ENCODE results near the gene TSPAN18.

Gene TSPAN18

DNA sequence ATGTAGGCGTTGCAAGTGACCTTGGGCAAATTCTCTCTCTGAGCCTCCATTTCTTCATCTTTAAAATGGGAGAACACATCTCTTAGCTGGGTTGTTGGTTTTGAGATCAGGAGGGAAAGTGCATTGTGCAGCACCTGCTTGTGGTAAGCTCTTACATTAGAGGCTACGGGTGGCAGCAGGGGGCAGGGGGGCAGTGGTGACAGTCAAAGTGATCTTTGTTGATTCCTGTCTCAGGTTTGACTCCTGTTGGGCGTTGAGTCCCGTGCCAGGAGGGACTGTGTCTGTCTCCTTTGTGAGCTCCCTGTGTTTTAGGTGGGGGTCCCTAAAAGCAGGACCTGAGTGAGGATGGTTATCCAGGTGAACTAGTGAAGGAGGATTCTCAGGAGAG lies 122.2 kb downstream of the TSPAN18 start:
- Histone ChIP-seq H2AFZ (ENCODE audit: low read depth, low read length) (no peak overlapping the region), H3K9ac (ENCODE audit: low read length) (no peak overlapping the region)

DNA sequence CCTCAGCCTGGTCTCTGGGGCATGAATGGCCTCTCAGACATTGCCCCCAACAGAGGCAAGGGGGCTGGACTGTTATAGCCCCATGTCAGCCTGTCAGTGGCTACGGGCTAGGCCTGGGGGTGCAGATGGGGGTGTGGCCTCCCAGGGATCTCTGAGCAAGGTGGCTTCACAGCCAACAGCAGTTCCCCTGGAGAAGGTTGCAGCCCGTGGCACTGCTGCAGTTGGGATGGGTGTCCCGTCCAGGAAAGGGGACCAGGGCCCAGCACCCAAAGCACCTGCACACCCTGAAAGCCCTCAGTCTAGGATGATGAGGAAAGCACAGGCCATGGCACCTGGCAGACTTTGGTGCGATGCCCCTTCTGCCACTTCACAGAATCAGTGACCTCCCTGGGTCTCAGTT lies 122.7 kb downstream of the TSPAN18 start:
- Histone ChIP-seq H3K23ac (ENCODE audit: low read length in 2 of 2) (no peak overlapping the region), H3K14ac (ENCODE audit: low read length in 2 of 2) (no peak overlapping the region), H3K27ac (ENCODE audit: low read length, poor library complexity, severe bottlenecking) (no peak overlapping the region), H2BK5ac (ENCODE audit: low read depth, low read length, poor library complexity, severe bottlenecking) (no peak overlapping the region), H3K4me2 (ENCODE audit: low read length, poor library complexity, severe bottlenecking) (no peak overlapping the region), H2AK5ac (ENCODE audit: low read length, severe bottlenecking) (no peak overlapping the region), H2AFZ (ENCODE audit: low read depth, low read length) (no peak overlapping the region), H3K4me3 (ENCODE audit: insufficient read depth in 1 of 2, low read depth in 1 of 2, low read length in 2 of 2) (no peak overlapping the region), H4K91ac (ENCODE audit: low read length) (no peak overlapping the region), H2BK12ac (ENCODE audit: low read length in 2 of 2) (no peak overlapping the region), H3K27me3 (ENCODE audit: control insufficient read depth in 1 of 2, insufficient read depth in 1 of 2, low read length in 2 of 2) (peaks cover 0 to 32% of the 10 kb centered on the region in 2 experiments), H3K4me1 (ENCODE audit: control insufficient read depth, insufficient read depth, low read depth, low read length) (peaks cover 8% of the 10 kb centered on the region), H3K4ac (ENCODE audit: low read depth in 1 of 2, low read length in 2 of 2) (no peak overlapping the region), H4K8ac (ENCODE audit: low read length) (no peak overlapping the region), H3K9ac (ENCODE audit: low read length) (no peak overlapping the region), H2BK15ac (ENCODE audit: low read depth, poor library complexity, severe bottlenecking) (no peak overlapping the region), H2BK120ac (ENCODE audit: low read depth, low read length) (no peak overlapping the region), H3K9me3 (ENCODE audit: control insufficient read depth, low read length) (peaks cover 2% of the 10 kb centered on the region), H3K36me3 (ENCODE audit: control insufficient read depth in 1 of 2, insufficient read depth in 2 of 2, low read depth in 1 of 2, low read length in 2 of 2) (no peaks in the 10 kb centered on the region), H3K79me1 (replicated peaks; ENCODE audit: low read length, poor library complexity, severe bottlenecking) (no peaks in the 10 kb centered on the region), H3K18ac (ENCODE audit: low read depth in 1 of 2, low read length in 2 of 2) (no peak overlapping the region)
- DNase-seq, result no peak
- 65% methylated on average over 4 of the region's 4 CpGs for WGBS

More for the DNA sequence above, 122.2 kb downstream of the TSPAN18 start:
- Histone ChIP-seq H3K36me3 (ENCODE audit: control insufficient read depth in 1 of 2, insufficient read depth in 2 of 2, low read depth in 1 of 2, low read length in 2 of 2) (no peaks in the 10 kb centered on the region), H3K14ac (ENCODE audit: low read length in 2 of 2) (no peak overlapping the region), H3K27me3 (ENCODE audit: control insufficient read depth in 1 of 2, insufficient read depth in 1 of 2, low read length in 2 of 2) (peaks cover 0 to 32% of the 10 kb centered on the region in 2 experiments), H3K23ac (ENCODE audit: low read length in 2 of 2) (no peak overlapping the region), H3K9me3 (ENCODE audit: control insufficient read depth, low read length) (peaks cover 2% of the 10 kb centered on the region), H2BK5ac (ENCODE audit: low read depth, low read length, poor library complexity, severe bottlenecking) (no peak overlapping the region), H3K4me2 (ENCODE audit: low read length, poor library complexity, severe bottlenecking) (no peak overlapping the region), H3K4me1 (ENCODE audit: control insufficient read depth, insufficient read depth, low read depth, low read length) (peaks cover 6% of the 10 kb centered on the region), H4K8ac (ENCODE audit: low read length) (no peak overlapping the region), H3K18ac (ENCODE audit: low read depth in 1 of 2, low read length in 2 of 2) (no peak overlapping the region), H3K4me3 (ENCODE audit: insufficient read depth in 1 of 2, low read depth in 1 of 2, low read length in 2 of 2) (no peak overlapping the region), H2BK15ac (ENCODE audit: low read depth, poor library complexity, severe bottlenecking) (no peak overlapping the region), H3K79me1 (replicated peaks; ENCODE audit: low read length, poor library complexity, severe bottlenecking) (no peaks in the 10 kb centered on the region), H2BK12ac (ENCODE audit: low read length in 2 of 2) (no peak overlapping the region), H3K4ac (ENCODE audit: low read depth in 1 of 2, low read length in 2 of 2) (no peak overlapping the region), H2BK120ac (ENCODE audit: low read depth, low read length) (no peak overlapping the region), H4K91ac (ENCODE audit: low read length) (no peak overlapping the region), H3K27ac (ENCODE audit: low read length, poor library complexity, severe bottlenecking) (no peak overlapping the region), H2AK5ac (ENCODE audit: low read length, severe bottlenecking) (no peak overlapping the region)
- WGBS, result 81% methylated on average over 4 of the region's 4 CpGs
- DNase-seq, result no peak

DNA sequence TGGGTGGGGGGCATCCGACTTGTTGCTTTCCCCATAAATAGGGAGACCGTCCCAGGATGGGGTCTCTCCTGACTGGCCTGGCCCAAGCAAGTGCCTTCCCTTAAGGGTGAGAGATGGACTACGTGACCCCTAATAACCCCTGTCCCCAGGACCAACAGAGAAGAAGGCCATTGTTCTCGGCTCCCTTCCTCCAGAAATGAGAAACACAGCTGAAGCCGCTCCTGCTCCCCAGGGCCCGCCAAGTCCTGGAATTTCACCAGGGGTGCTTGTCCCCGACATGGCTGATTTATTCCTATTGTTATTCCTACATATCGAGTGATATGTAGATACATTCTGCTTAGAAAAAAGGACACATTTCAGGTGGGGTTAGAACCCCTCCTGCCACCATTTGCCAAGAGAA lies 123.2 kb downstream of the TSPAN18 start:
- Histone ChIP-seq H3K4me3 (ENCODE audit: insufficient read depth in 1 of 2, low read depth in 1 of 2, low read length in 2 of 2) (no peak overlapping the region), H3K4me2 (ENCODE audit: low read length, poor library complexity, severe bottlenecking) (no peak overlapping the region), H3K36me3 (ENCODE audit: control insufficient read depth in 1 of 2, insufficient read depth in 2 of 2, low read depth in 1 of 2, low read length in 2 of 2) (no peaks in the 10 kb centered on the region), H3K14ac (ENCODE audit: low read length in 2 of 2) (no peak overlapping the region), H3K23ac (ENCODE audit: low read length in 2 of 2) (no peak overlapping the region), H4K8ac (ENCODE audit: low read length) (no peak overlapping the region), H3K4me1 (ENCODE audit: control insufficient read depth, insufficient read depth, low read depth, low read length) (peaks cover 8% of the 10 kb centered on the region), H2AK5ac (ENCODE audit: low read length, severe bottlenecking) (no peak overlapping the region), H2AFZ (ENCODE audit: low read depth, low read length) (no peak overlapping the region), H3K18ac (ENCODE audit: low read depth in 1 of 2, low read length in 2 of 2) (no peak overlapping the region), H3K27ac (ENCODE audit: low read length, poor library complexity, severe bottlenecking) (no peak overlapping the region), H3K27me3 (ENCODE audit: control insufficient read depth in 1 of 2, insufficient read depth in 1 of 2, low read length in 2 of 2) (peaks cover 0 to 32% of the 10 kb centered on the region in 2 experiments), H2BK12ac (ENCODE audit: low read length in 2 of 2) (no peak overlapping the region), H3K4ac (ENCODE audit: low read depth in 1 of 2, low read length in 2 of 2) (no peak overlapping the region), H4K91ac (ENCODE audit: low read length) (no peak overlapping the region), H2BK15ac (ENCODE audit: low read depth, poor library complexity, severe bottlenecking) (no peak overlapping the region), H2BK120ac (ENCODE audit: low read depth, low read length) (no peak overlapping the region), H3K79me1 (replicated peaks; ENCODE audit: low read length, poor library complexity, severe bottlenecking) (no peaks in the 10 kb centered on the region), H3K9me3 (ENCODE audit: control insufficient read depth, low read length) (peaks cover 2% of the 10 kb centered on the region), H2BK5ac (ENCODE audit: low read depth, low read length, poor library complexity, severe bottlenecking) (no peak overlapping the region), H3K9ac (ENCODE audit: low read length) (no peak overlapping the region)
- no peak for DNase-seq
- WGBS, result 81% methylated on average over 8 of the region's 8 CpGs

DNA sequence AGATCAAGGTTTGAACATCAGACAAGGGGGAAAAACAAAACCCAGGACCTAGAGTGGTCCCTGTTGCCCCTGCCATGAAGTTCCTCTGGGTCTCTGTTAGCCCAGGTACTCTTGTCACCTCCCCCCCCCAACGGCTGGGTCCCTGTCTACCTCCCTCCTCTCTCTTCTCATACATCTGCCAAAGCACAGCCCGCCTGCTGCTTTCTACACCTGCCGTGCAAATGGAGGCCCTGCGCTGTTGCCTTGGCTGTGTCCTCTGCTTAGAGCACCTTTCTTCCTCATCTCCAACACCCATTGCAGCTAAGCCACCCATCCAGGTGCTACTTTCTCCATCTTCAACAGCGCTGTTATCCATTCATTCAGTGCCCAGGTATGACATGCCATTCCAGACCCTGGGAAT lies 124.7 kb downstream of the TSPAN18 start:
- H2AK5ac ChIP-seq (ENCODE audit: low read length, severe bottlenecking), result no peak overlapping the region
- no peak overlapping the region for H2AFZ ChIP-seq (ENCODE audit: low read depth, low read length)
- H4K8ac ChIP-seq (ENCODE audit: low read length), result no peak overlapping the region
- DNase-seq, result no peak
- H3K4me2 ChIP-seq (ENCODE audit: low read length, poor library complexity, severe bottlenecking), result no peak overlapping the region
- no peak overlapping the region for H2BK15ac ChIP-seq (ENCODE audit: low read depth, poor library complexity, severe bottlenecking)
- no peaks in the 10 kb centered on the region for H3K79me1 ChIP-seq (replicated peaks; ENCODE audit: low read length, poor library complexity, severe bottlenecking)
- H2BK5ac ChIP-seq (ENCODE audit: low read depth, low read length, poor library complexity, severe bottlenecking), result no peak overlapping the region
- H3K18ac ChIP-seq (ENCODE audit: low read depth in 1 of 2, low read length in 2 of 2), result no peak overlapping the region
- peaks cover 0 to 32% of the 10 kb centered on the region in 2 experiments for H3K27me3 ChIP-seq (ENCODE audit: control insufficient read depth in 1 of 2, insufficient read depth in 1 of 2, low read length in 2 of 2)
- no peak overlapping the region for H3K27ac ChIP-seq (ENCODE audit: low read length, poor library complexity, severe bottlenecking)
- H3K9ac ChIP-seq (ENCODE audit: low read length), result no peak overlapping the region
- no peaks in the 10 kb centered on the region for H3K36me3 ChIP-seq (ENCODE audit: control insufficient read depth in 1 of 2, insufficient read depth in 2 of 2, low read depth in 1 of 2, low read length in 2 of 2)
- 94% methylated on average over 5 of the region's 5 CpGs for WGBS
- no peak overlapping the region for H3K4ac ChIP-seq (ENCODE audit: low read depth in 1 of 2, low read length in 2 of 2)
- H2BK12ac ChIP-seq (ENCODE audit: low read length in 2 of 2), result no peak overlapping the region
- peaks cover 2% of the 10 kb centered on the region for H3K9me3 ChIP-seq (ENCODE audit: control insufficient read depth, low read length)
- H3K4me3 ChIP-seq (ENCODE audit: insufficient read depth in 1 of 2, low read depth in 1 of 2, low read length in 2 of 2), result no peak overlapping the region
- no peak overlapping the region for H3K23ac ChIP-seq (ENCODE audit: low read length in 2 of 2)
- no peak overlapping the region for H3K14ac ChIP-seq (ENCODE audit: low read length in 2 of 2)
- peaks cover 8% of the 10 kb centered on the region for H3K4me1 ChIP-seq (ENCODE audit: control insufficient read depth, insufficient read depth, low read depth, low read length)
- H4K91ac ChIP-seq (ENCODE audit: low read length), result no peak overlapping the region
- H2BK120ac ChIP-seq (ENCODE audit: low read depth, low read length), result no peak overlapping the region

All from mesenchymal stem cell (in vitro differentiated cells and primary cell).